ENCODE measurements around the gene SP100. TPM values are rescaled to one million over a fixed set of nuclear protein-coding genes. Genes with fewer than 3 reads are reported as not detected.

Gene SP100
- total and polyA plus RNA-seq, 2 of the 13 experiments (the other 11 are each of a cell fraction or from before 2014, with no cell fraction given): 12.6 to 16.5 TPM

GRCh38 chr2:230425377-230425776, 9.4 kb downstream of the SP100 start (continued):
- TF ChIP-seq, protein P1, sequence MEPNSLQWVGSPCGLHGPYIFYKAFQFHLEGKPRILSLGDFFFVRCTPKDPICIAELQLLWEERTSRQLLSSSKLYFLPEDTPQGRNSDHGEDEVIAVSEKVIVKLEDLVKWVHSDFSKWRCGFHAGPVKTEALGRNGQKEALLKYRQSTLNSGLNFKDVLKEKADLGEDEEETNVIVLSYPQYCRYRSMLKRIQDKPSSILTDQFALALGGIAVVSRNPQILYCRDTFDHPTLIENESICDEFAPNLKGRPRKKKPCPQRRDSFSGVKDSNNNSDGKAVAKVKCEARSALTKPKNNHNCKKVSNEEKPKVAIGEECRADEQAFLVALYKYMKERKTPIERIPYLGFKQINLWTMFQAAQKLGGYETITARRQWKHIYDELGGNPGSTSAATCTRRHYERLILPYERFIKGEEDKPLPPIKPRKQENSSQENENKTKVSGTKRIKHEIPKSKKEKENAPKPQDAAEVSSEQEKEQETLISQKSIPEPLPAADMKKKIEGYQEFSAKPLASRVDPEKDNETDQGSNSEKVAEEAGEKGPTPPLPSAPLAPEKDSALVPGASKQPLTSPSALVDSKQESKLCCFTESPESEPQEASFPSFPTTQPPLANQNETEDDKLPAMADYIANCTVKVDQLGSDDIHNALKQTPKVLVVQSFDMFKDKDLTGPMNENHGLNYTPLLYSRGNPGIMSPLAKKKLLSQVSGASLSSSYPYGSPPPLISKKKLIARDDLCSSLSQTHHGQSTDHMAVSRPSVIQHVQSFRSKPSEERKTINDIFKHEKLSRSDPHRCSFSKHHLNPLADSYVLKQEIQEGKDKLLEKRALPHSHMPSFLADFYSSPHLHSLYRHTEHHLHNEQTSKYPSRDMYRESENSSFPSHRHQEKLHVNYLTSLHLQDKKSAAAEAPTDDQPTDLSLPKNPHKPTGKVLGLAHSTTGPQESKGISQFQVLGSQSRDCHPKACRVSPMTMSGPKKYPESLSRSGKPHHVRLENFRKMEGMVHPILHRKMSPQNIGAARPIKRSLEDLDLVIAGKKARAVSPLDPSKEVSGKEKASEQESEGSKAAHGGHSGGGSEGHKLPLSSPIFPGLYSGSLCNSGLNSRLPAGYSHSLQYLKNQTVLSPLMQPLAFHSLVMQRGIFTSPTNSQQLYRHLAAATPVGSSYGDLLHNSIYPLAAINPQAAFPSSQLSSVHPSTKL (CRISPR knock-in tag; IDR thresholded peaks at IDR 0.05): peak; percentile 61; the same call in 1 of the 2 replicates
- no peak for TF ChIP-seq ZNF530 (CRISPR knock-in tag; IDR thresholded peaks at IDR 0.05; ENCODE audit: low read depth)
- TF ChIP-seq IKZF5 (CRISPR knock-in tag; IDR thresholded peaks at IDR 0.05): no peak
- TF ChIP-seq GATAD2A (CRISPR knock-in tag; IDR thresholded peaks at IDR 0.05): peak; percentile 94
- no peak for TF ChIP-seq JUND (CRISPR knock-in tag; IDR thresholded peaks at IDR 0.05)
- TF ChIP-seq, protein P2, sequence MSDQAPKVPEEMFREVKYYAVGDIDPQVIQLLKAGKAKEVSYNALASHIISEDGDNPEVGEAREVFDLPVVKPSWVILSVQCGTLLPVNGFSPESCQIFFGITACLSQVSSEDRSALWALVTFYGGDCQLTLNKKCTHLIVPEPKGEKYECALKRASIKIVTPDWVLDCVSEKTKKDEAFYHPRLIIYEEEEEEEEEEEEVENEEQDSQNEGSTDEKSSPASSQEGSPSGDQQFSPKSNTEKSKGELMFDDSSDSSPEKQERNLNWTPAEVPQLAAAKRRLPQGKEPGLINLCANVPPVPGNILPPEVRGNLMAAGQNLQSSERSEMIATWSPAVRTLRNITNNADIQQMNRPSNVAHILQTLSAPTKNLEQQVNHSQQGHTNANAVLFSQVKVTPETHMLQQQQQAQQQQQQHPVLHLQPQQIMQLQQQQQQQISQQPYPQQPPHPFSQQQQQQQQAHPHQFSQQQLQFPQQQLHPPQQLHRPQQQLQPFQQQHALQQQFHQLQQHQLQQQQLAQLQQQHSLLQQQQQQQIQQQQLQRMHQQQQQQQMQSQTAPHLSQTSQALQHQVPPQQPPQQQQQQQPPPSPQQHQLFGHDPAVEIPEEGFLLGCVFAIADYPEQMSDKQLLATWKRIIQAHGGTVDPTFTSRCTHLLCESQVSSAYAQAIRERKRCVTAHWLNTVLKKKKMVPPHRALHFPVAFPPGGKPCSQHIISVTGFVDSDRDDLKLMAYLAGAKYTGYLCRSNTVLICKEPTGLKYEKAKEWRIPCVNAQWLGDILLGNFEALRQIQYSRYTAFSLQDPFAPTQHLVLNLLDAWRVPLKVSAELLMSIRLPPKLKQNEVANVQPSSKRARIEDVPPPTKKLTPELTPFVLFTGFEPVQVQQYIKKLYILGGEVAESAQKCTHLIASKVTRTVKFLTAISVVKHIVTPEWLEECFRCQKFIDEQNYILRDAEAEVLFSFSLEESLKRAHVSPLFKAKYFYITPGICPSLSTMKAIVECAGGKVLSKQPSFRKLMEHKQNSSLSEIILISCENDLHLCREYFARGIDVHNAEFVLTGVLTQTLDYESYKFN (CRISPR knock-in tag; conservative IDR thresholded peaks at IDR 0.05): no peak
- TF ChIP-seq ZNF12 (CRISPR knock-in tag; IDR thresholded peaks at IDR 0.05): no peak
- TF ChIP-seq, protein P3, sequence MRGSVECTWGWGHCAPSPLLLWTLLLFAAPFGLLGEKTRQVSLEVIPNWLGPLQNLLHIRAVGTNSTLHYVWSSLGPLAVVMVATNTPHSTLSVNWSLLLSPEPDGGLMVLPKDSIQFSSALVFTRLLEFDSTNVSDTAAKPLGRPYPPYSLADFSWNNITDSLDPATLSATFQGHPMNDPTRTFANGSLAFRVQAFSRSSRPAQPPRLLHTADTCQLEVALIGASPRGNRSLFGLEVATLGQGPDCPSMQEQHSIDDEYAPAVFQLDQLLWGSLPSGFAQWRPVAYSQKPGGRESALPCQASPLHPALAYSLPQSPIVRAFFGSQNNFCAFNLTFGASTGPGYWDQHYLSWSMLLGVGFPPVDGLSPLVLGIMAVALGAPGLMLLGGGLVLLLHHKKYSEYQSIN (CRISPR knock-in tag; IDR thresholded peaks at IDR 0.05; ENCODE audit: borderline replicate concordance): no peak
- 0 out of 2 replicates have a peak, but pooled peaks have one; percentile 39 for TF ChIP-seq ZNF3 (CRISPR knock-in tag; IDR thresholded peaks at IDR 0.05)
- no peak for TF ChIP-seq SOX13 (IDR thresholded peaks at IDR 0.05)
- TF ChIP-seq SOX13 (CRISPR knock-in tag; conservative IDR thresholded peaks at IDR 0.05 in 1 of 2, IDR thresholded peaks at IDR 0.05 in 1 of 2): peak in 1 of 2 experiments; percentile 42; a peak in 1 of 4 replicates
- 0 out of 2 replicates have a peak, but pooled peaks have one; percentile 31 for TF ChIP-seq KMT2B (CRISPR knock-in tag; IDR thresholded peaks at IDR 0.05)
- no peak for TF ChIP-seq ZNF354B (CRISPR knock-in tag; IDR thresholded peaks at IDR 0.05)
- no peak for TF ChIP-seq ZBTB49 (CRISPR knock-in tag; IDR thresholded peaks at IDR 0.05; ENCODE audit: borderline replicate concordance)
- TF ChIP-seq ZNF232 (CRISPR knock-in tag; IDR thresholded peaks at IDR 0.05; ENCODE audit: borderline replicate concordance): no peak
- TF ChIP-seq CEBPG (CRISPR knock-in tag; IDR thresholded peaks at IDR 0.05): peak; percentile 97
- TF ChIP-seq FOXA3 (CRISPR knock-in tag; IDR thresholded peaks at IDR 0.05): peak; percentile 53; the same call in 1 of the 2 replicates
- 0 out of 2 replicates have a peak, but pooled peaks have one; percentile 32 for TF ChIP-seq RXRB (CRISPR knock-in tag; IDR thresholded peaks at IDR 0.05; ENCODE audit: borderline replicate concordance)
- peak; percentile 21; the same call in 1 of the 2 replicates for TF ChIP-seq SMC3 (IDR thresholded peaks at IDR 0.05; ENCODE audit: low read length)

Measured in HepG2 (cell line).